Measurements from ENCODE around the gene AGPAT2.
"Not testable (repeated sequence)": the region's sequence is repeated elsewhere in the genome, so short reads cannot be mapped to it uniquely, and the experiment has no call there.

AGPAT2 gene

DNA sequence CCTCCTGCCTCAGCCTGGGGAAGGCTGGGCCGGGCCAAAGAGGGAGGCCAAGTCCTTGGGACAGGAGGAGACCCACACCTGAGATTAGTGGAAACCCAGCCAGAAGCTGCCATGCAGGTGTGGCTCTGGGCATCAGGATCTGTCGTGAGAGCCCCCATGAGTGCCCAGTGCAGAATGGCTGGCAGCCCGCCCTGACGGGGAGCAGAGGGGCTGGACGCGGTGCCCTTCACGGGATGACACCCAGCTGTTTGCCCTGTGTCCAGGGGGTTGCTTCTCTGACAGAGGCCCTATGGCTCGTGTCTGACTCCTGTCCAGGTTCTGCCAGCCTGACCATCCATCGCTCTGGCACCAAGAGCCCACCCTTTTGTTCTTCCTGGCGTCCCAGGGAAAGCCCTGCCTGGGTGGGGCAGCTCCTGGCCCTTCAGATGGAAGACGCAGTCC, 33.7 kb upstream of the AGPAT2 start:
- in situ Hi-C loops (cut with MboI; ENCODE audit: low sequenced_read_pairs): no loop called here

GRCh38 chr9:136720251-136720897, 33.1 kb upstream of the AGPAT2 start:
- in situ Hi-C loops (cut with MboI; ENCODE audit: low sequenced_read_pairs): no loop called here

GRCh38 chr9:136719195-136719880, 32.1 kb upstream of the AGPAT2 start:
- in situ Hi-C loops (cut with MboI; ENCODE audit: low sequenced_read_pairs): no loop called here

DNA sequence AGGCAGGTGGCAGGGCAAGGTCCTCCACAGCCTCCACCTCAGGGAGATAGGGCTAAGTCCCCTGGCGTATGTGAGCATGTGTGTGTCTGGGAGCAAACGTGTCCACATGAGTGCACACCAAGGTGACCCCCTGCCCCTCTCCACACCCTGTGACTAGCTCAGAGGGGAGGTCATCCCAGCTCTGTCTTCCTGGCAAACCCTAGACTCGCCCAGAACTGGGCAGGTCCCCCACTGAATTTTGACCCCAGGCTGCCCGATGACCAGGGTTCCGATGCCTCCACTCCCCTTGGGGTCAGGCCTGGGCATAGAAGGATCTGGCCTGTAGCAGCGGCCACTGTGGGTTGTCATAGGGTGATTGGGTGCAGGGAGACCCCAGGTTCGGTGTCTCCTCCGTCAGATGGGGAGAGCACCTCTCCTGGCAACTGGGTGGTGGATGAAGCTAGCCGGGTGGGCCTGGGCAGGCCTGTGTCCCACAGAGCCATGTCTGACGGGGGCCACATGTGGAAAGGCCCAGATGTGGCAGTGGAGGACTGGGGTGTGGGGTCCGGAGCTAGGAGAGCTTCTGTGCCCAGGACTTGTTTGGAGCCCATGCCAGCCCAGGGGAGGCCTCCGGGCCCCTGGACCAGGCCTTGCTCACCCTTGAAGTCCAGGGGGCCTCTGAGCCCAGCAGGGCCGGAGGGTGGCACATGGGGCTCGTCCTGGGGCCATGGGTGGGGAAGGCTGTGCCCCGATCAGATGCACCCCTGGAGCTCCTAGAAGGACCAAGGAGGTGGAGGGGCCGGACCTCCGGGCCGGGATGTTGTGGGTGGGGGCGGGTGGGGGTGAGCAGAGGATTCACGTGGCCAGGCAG, 31.3 kb upstream of the AGPAT2 start:
- in situ Hi-C loops (cut with MboI; ENCODE audit: low sequenced_read_pairs): no loop called here

DNA sequence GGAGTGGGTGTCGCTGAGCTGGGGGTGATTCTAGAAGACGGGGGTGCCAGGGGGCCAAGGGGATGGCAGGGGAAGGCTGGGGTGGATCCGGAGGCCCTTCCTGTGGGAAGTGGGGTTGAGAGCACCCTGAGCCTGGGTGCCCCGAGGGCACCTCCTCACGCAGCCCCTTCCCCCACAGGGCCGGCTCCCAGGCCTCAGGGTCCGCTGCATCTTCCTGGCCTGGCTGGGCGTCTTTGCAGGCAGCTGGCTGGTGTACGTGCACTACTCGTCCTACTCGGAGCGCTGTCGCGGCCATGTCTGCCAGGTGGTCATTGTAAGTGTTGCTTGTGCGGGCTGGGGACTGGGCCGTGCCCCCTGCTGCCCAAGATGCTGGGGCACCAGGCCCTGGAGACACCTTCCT, 30.1 kb upstream of the AGPAT2 start:
- in situ Hi-C loops (cut with MboI; ENCODE audit: low sequenced_read_pairs): no loop called here

DNA sequence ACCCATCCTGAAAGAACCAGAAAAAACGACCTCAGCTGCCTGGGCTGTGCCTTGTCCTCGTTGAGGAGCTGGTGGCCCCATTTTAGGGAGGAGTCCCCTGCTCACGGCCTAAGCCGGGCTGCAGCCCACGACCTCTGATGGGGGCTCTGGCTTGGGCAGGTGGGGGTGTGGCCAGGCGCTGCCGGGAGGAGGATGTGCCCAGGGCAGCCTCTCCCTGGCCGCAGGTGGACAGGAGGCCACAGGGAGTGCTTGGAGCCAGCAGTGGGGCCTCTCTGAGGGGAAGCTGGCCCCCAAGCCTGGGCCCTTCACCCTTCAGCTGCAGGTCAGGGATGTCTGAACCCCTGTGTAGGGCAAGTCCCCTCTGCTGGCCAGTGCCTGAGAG, 27.6 kb upstream of the AGPAT2 start:
- in situ Hi-C loops (cut with MboI; ENCODE audit: low sequenced_read_pairs): no loop called here

GRCh38 chr9:136714096-136714892, 27.0 kb upstream of the AGPAT2 start:
- in situ Hi-C loops (cut with MboI; ENCODE audit: low sequenced_read_pairs): no loop called here

DNA sequence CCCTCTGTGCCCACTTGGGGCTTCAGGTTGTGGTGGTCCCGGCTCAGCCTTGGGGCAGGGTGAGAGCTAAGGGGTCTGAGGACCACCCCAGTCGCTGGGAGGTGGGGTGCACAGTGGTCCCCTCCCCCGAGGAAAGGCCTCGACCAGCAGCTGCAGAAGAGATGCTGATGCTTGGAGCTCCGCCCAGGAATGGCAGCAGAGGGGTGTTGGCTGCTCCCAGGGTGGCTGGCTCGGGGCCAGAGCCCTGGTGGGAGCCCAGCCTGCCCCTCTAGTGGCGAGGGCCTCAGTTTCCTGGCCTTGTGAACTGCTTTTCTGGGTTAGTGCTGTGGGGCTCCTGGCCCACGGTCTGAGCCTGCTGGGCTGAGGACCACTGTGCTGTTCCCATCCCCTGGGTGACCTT, 26.3 kb upstream of the AGPAT2 start:
- in situ Hi-C loops (cut with MboI; ENCODE audit: low sequenced_read_pairs): no loop called here

GRCh38 chr9:136712690-136713544, 25.7 kb upstream of the AGPAT2 start:
- in situ Hi-C loops (cut with MboI; ENCODE audit: low sequenced_read_pairs): no loop called here

DNA sequence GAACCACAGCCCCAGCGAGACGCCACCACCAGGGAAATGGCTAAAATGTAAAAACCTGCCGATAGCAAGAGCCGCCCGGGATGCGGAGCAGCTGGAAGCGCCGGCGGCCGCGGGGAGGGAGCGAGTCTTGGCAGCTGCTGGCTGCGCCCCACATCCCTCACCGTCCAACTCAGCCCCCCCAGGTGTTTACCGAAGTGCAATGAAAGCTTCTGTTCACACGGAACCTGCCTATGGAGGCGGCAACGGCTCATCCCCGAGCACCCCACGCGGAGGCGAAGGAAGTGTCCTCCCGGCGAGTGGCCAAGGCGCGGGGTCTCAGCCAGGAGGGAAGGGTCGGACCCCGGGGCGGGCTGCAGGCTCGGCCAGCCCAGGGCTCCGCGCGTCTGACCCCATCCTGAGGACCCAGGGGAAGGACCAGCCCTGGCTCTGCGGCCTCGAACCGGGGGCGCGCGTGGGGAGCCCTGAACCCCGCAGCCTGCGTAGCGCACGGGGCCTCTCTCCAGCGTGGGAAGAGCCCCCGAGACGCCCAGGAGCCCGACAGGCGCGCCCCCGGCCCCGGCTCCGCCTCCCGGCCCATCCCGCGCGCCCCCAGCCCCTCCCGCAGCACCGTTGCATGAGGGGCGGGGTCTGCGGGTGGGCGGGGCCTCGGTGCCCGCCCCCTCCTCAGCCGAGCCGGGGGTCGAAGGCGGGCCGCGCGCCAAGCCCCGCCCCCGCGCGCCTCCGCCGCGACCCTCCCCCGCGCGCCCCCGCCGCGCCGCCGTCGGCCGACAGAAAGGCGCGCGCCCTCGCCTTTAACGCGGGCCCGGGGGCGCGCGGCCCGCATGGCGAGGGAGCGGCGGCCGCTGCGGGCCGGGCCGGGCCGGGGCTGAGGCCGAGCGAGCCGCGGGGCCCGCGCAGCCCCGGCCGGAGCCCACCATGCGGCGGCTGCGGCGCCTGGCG, 24.8 kb upstream of the AGPAT2 start, which contains the start of gene DIPK1B:
Gene DIPK1B (plus strand): TSS at position 822 of the 939 bp plus-strand sequence. CDS start 94 bp downstream, at position 916.
- in situ Hi-C loops (cut with MboI; ENCODE audit: low sequenced_read_pairs): no loop called here

- in situ Hi-C loops (cut with MboI; ENCODE audit: low sequenced_read_pairs): not testable (repeated sequence)
Measured at GRCh38 chr9:136711219-136711648, 24.0 kb upstream of the AGPAT2 start.

- in situ Hi-C loops (cut with MboI; ENCODE audit: low sequenced_read_pairs): no loop called here
Measured at GRCh38 chr9:136710543-136710942, 23.3 kb upstream of the AGPAT2 start.

GRCh38 chr9:136709454-136710109, 22.3 kb upstream of the AGPAT2 start:
- in situ Hi-C loops (cut with MboI; ENCODE audit: low sequenced_read_pairs): no loop called here

- in situ Hi-C loops (cut with MboI; ENCODE audit: low sequenced_read_pairs): no loop called here
Measured at GRCh38 chr9:136707849-136708517, 20.7 kb upstream of the AGPAT2 start.

DNA sequence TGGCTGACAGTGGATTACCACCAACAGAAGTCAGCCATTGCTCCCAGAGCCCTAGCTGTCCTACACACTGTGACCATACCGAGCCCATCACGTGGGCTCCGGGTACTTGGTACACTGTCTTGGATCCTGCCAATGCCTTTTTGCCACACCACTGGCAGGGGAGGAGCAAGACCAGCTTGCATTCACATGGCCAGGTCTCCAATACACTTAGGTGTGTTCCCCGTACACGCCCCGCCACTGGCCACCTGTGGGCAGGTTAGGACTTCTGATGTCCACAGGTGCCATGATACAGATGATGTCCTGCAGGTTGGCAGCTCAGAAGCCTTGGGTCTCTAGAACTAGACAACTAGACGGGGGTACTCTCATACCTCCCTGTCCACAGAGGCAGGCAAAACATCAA, 19.8 kb upstream of the AGPAT2 start:
- in situ Hi-C loops (cut with MboI; ENCODE audit: low sequenced_read_pairs): no loop called here

DNA sequence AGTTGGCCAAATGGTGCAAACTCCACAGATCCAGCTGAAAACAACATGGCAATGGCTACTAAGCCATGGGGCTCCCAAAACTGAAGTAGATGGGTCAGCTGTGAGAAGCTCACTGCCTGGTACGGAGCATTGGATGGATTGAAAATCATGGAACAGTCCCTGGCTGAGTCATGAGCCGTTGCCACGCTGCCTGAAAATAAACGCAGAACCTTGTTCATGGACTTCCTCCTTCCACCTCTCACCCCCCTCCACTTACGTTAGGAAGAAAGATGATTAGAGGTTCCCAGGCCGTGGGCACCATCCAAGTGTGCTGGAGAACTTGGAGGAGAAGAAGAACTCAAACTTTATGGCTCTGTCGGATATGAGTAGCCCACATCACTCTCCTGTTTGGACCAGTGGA, 18.3 kb upstream of the AGPAT2 start:
- in situ Hi-C loops (cut with MboI; ENCODE audit: low sequenced_read_pairs): no loop called here

GRCh38 chr9:136704741-136705140, 17.5 kb upstream of the AGPAT2 start:
- in situ Hi-C loops (cut with MboI; ENCODE audit: low sequenced_read_pairs): not testable (repeated sequence)
